Renal pelvis (tissue), 4 donors: ENCODE results near the gene FTO. TPM values are rescaled to one million over a fixed set of nuclear protein-coding genes. Genes with fewer than 3 reads are reported as not detected.

Experiments
- DNase-seq: peaks from one replicate; pipeline ENCODE4 v3.0.0-alpha.2; 2013
- polyA plus RNA-seq, 3 donors: library from polyadenylated mRNA; unstranded; fragments of 120-200 nt; gene quantifications; one replicate each; pipeline ENCODE4 v1.2.1, GENCODE V29; 2013; ENCODE audit not compliant: insufficient read length in 3 of 3

Gene FTO
- polyA plus RNA-seq, 3 donors, result 82.7 to 94.4 (median 84.9) TPM

DNA sequence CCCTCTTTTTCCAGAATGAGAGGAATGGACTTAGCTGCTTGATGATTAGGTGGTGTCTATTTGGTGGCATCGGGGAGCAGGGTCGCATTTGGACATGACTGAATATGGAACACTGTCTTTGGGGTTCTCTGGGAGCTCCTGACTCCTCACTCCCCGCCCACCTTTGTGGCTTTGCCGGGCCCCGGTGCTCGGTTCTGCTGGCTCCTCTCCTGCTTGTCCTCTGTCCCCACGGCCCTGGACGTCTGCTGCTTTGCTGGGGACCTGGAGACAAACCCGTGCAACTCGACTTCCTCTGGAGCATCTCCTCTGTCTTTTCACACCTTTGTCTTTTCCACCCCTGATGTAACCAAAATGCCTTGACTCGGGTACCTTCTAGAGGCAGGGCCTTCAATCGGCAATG, 446.9 kb downstream of the FTO start:
- no peak for DNase-seq

DNA sequence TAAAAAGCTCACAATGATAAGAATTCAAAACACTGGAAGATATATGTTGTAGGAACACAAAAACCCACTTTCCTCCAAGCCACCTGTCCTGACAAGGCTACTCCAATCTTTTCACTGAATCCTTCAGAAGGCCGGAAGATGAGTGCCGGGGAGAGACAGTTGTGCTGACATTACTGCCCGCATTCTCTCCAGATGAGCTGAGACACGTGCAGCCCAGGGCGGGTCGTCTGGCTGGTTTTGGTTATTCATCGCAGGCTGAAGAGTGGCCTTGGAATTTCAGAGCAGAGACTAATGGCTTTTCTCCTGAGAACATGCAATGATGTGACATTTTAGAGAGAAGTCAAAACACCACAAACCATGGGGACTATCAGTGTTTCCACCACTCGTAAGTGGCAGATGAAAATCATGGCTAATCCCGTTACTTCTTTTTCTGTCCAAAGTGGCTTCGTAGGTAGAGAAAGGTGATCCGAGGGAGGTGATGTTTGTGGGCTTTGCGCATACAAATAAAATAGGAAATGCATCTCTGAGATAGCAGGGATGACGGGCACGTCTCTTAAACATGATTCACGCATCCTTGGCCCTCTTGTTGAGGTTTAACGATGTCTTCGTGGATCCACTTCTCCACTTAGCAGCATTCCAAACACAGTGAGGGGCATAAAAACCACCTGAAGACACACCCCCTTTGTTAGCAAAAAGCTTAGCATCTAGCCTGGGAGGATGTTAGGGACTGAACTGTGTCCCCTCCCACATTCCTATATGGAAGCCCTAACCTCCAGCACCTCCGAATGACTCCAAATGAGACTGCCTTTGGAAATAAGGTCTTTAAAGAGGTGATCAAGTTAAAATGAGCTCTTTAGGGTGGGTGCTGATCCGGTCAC, 448.6 kb downstream of the FTO start:
- no peak for DNase-seq

DNA sequence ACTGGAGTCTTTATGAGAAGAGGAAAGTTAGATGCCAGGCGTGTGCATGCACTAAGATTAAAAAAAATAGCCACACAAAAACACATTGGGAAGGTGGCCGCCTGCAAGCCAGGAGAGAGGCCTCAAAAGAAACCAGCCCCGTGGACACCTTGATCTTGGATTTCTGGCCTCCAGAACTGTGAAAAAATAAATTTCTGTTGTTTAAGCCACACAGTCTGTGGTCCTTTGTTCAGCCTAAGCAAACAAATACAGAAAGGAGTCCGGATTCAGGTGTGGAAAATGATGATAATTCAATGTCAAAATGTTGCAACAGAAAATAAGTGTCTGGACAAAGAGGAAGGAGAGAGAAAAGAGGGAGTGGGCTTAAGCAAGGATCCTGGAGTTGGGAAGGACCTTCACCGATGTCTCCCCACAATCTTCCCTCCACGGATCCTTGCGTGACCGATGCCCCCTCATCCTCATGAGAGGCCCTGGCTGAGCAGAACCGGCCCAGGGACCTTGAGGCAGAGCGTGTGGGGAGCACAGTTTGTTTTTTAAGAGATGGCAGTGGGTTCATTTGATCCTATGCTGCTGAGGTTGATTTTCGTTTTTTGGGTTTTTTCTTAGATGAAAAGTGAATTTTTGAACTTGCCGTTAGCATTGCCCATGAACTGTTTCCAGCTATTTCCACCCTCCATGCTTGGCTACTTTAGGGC, 449.4 kb downstream of the FTO start:
- DNase-seq, result no peak

DNA sequence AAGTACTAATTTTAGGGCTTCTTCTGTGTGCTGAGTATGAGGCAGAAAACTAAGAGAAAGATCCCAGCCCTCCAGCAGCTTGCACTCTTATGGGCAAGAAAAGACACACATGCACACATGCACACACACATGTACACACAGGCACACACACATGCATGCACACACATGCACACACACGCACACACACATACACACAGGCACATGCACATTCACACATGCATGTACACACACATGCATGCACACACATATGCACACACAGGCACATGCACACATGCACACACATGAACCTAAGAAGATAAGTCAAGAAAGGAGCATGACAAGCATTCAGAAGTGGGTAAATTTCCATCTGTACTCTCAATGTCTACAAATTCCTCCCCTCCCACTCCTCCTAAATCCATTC, 452.4 kb downstream of the FTO start:
- no peak for DNase-seq

DNA sequence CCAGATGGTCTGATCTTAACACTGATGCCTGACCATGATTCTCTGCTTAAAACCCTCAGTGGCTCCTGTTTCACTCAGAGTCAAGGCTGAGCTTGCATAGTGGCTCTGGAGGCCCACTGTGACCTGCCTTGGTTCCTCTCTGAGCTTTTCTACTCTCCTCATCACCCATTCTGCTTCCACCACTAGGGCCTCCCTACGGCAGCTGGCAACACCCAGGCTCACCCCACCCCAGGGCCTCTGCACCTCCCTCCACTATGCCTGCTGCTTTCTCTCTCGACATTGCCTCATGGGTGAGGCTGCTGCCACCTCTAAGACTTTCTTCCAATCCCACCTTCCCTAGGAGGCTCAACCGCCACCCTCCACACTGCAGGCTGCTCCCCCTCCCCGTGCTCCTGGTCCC, 455.0 kb downstream of the FTO start:
- DNase-seq, result no peak

DNA sequence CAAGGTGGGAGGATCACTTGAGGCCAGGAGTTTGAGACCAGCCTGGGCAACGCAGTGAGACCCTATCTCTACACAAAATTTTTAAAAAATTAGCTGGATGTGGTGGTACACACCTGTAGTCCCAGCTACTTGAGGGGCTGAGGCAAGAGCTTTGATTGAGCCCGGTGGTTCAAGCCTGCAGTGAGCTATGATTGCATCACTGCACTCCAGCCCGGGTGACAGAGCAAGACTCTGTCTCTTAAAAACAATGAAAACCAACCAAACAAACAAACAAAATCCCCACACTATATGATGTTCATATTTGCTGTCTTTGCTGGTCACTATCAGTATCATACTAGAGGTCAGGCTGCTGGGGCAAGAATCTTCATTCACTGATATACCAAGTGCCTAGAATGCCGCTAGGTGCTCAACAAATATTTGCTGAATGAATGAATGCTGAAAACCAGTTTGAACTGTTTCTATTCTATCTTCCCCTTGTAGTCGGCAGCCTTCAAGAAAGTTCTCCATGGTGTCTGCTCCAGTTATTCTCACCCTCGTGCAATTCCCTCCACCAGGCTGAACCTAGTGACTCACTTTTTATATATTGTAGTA, 455.6 kb downstream of the FTO start:
- DNase-seq, result no peak

DNA sequence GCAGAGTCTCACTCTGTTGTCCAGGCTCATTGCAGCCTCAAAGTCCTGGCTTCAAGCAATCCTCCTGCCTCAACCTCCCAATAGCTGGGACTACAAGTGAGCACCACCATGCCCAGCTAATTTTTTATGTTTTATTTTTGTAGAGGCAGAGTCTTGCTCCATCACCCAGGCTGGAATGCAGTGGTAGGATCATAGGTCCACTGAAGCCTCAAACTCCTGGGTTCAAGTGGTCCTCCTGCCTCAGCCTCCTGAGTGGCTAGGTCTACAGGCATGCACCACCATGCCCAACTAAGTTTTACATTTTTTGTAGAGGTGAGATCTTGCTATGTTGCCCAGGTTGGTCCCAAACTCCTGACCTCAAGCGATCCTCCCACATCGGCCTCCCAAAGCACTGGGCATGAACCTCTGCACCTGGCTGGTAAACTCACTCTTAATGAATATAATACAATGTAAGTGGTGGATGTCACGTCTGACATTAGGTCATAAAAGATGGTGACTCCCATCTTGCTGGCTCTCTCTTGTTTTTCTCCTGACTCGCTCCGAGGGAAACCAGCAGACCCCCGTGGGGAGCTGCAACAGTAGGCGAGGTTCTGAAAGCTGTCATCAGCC, 456.4 kb downstream of the FTO start:
- no peak for DNase-seq

DNA sequence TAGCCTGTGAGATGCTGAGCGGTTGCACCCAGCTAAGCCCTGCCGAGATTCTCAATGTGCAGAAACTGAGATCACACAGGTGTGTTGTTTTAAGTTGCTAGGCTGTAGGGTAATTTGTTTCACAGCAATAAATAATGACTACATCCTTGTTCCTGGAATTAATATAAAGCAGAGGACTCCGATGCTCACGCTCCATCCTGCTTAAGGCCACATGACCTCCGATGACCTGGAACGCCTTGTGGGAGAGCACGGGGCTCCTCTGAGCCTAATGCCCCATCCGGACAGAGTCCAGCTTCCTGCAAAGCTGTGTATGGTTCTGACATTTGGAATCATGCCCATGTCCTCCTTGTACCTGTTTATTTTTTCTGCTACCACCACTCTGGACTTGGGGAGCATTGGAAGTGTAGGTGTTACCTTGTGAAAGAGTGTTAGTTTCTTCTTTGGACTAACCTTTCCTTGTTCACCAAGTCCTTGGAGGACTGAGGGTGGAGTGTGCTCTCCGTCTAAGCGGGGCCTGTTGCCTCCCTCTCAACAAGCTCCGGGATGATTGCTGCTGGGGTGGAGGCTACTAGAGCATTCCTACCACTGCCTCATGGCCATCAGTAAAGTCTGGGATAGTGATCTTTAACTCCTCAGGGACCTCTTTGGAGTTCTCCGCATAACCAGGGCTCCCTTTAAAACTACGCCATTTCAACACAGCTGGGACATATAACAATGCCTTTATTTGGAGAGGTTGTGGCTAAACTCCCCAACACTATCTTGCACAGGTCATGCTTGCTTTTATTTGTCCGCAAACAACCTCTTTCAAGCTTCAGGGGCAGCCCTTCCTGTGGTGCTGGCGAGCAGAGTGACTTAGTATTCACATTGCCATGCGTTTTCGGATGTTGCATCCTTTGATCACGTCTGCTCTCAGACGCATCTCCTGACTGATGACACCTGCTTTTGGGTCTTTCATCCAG, 457.3 kb downstream of the FTO start:
- no peak for DNase-seq

DNA sequence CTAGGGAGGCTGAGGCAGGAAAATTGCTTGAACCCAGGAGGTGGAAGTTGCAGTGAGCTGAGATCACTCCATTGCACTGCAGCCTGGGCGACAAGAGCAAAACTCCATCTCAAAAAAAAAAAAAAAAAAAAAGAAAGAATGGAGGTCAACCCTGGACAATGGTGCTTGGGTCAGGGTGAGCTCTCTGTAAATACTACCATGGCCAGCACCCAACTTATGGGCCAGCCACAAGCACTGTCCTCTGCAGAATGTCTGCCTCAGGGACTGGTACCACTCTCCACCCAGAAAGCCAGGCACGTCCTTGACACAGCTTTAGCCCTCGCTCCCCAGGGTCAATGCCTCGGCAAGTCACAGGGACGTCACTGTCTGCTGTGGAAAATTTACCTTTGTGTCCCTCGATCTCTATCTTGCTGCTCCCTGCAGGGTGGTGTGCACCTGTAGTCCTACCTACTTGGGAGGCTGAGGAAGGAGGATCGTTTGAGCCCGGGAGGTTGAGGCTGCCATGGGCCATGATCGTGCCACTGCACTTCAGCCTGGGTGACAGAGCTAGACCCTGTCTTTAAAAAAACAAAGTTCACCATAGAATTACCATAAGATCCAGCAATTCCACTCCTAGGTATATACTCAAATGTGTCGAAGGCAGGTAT, 459.4 kb downstream of the FTO start:
- DNase-seq, result no peak

DNA sequence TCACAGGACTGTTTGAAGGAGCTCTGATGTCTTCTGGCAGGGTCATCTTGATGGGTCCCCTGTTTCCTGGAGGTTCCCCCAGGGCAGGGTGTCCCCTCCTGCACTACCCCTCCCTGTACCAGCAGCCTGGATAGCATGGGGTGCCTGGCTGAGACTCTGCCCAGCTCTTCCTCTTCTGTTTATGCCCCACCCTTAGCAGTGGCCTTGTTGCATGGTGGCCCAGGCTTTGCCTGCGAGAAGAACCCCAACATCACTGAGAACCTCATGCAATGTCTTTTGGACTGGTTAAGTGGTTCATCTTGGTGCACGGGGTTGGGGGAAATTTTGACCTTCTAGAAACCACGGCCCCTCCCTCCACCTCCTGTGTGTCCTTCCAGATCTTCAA, 460.8 kb downstream of the FTO start:
- no peak for DNase-seq

DNA sequence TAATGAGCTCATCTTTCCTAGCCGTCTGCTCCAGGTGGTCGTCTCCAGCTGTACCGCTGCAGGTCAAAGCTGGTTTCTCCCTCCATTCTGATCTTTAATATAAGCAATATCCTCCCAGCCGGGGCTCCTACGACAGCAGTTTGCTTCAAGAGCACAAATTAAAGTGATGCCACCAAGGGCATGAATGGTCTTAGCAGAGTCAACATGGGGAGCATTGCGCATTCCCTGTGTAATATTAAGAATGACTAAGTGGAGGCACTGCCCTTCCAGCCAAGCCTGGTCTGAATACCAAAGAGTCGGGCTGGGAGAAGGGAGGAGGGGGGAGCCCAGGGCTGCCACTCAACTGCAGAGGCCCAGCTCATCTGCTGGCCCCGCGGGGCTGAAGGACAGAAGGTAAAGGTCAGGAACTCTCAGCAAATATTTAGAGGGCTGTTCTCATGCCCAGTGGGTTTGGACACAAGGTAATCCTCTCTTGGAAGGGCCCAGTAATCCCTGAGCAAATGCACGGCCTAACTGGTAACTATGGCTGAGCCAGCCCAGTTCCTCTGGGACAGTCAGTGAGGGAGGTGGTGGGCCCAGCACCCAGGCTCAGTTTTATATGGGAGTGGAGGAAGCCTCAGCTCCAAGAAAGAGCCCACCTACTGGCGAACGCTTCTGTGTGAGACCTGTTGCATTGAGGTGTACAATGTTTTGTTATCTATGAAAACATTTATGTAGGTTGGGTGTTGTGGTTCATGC, 461.4 kb downstream of the FTO start:
- no peak for DNase-seq

DNA sequence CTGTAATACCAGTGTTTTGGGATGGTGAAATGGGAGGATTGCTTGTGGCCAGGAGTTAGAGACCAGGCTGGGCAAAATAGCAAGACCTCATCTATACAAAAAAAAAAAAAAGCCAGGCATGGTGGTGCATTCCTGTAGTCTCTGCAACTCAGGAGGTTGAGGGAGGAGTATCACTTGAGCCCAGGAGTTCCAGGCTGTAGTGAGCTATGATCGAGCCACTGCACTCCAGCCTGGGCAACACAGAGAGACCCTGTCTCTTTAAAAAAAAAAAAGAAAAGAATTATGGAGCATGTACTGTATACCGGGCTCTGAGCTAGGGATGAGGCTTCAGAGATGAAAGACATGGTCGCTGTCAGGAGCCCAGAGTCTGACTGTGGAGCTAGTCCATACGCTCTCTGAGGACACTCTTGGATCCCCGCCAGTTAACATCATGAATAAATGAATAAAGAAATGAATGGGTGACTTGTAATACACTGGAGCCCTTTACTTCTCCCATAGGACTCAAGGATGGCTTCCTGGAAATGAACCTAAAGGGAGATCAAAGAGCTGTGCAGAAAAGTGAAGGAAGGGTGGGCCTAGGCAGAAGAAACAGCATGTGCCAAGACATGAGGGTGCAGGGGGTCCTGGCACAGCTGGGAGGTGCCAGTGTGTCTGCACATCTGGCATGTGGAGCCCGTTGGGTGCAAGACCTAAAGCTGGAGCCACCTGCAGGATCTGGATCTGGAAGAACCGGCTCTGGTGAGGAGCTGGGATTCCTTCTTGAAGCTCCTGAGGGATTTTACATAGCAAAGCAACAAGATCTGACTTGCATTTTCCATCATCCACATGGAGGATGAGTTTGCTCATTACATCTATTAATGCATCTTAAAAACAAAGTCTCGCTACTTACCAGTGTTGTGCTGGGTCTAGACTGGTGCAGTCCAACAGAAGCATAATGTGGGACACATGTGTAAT, 462.2 kb downstream of the FTO start:
- DNase-seq, result no peak

DNA sequence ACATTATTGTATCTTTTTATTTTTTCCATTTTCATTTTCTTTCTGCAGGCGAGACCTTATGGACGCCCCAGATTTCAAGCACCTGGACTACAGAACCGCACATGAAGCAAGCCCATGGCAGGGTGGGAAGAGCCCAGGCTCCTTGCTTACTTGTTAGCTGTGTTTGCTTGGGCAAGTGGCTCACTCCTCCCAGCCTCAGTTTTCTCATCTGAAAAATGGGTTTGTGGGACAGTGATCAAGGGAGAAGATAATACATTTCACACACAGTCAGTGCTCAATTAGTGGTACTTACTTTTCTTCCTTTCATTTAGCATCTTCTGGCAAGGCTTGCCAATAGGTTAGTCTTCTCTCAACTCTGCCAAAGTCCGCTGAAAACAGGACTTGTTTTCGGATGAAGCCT, 465.2 kb downstream of the FTO start:
- DNase-seq, result no peak

DNA sequence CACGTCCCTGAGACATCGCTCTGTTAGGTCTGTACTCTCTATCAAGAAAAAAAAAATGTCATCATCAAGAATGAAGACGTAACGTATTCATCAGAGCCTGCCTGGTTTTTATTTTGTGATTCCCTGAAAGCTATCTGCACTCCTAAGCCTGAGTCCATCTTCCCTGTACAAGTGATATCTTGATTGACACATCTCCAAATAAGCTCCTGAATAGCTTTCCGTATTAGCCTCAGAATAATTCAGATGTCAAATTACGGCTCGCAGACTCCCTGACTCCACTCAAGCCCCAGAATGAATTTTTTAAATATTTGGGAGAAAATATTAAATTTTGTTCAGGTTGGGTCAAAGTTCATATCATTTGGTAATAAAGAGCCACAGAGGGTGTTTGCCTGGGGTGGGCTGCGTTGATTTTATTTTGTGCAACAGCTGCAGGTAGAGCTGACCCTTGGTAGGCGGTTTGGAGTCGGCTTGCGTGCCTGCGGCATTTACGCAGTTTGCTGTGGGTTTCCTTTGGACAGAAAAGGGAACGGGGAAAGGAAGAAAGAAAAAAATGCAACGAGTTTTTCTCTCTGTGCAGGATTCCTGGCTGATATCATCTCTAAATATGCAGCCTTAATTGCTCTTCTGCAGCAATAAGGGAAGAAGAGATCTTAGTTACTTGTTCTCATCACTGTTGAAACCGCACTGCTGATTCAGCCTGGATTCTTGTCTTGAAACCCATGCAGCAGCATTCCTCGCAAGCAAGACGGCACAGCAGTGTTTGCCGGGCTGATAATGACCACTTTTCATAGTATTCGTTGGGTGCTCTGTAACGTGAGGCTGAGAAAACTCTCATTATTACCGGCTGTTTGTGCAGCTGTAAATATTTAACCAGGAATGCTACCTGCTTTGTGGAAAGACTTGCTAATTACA, 467.9 kb downstream of the FTO start:
- DNase-seq, result no peak

DNA sequence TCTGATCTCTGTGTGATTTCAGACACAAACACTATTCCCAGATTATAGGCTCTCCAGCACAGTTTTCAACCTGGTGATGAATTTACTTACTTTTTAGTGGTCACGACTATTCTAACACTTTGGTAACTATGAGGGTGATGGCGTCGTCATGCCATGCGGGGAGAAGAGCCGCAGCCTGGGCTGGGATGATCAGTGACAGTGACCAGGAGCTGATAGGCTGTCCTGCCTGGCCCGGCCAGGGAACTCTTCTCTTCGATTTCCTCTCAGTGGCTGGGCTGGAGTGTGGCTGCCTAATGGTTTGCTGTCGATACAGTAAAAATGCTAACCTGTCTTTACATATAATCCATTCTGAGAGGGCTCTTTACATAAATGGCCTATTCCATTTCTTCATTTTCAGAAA, 469.5 kb downstream of the FTO start:
- no peak for DNase-seq

DNA sequence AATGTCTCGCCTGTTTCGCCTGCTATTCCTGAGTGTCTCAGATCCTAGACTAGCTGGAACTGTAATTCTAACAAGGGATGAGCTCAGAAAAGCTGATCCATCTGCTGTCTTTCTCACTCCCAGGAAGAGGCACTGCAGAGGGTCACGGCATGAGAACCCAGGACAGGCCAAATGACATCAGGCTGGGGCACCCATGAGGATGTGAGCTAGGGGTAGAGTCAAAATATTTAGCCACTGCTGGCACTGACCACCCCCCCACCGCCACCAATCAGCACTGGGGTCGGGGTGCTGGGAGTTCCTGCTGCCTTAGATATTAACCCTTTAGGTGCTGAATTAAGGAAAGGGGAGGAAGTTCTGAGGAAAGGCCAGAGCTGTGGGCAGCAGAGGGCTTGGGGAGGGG, 470.2 kb downstream of the FTO start:
- DNase-seq, result no peak

DNA sequence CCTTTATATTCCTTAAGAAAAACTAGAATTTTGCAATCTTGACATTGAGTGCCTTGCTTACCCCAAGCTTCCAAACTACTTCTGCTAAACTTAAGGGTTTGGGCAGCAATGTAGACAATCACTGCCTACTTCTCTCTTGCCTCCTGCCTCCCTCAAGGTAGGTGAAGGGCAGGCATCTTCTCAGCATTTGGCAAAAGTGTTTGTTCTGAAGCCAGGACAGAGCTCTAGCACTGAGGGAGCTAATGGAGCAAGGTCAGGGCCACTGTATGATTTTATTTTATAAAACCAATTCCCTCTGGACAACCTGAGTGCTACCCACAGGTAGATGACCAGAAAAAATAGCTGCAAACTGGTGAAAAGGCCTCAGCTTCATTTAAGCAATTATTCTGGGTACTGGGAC, 470.8 kb downstream of the FTO start:
- no peak for DNase-seq

DNA sequence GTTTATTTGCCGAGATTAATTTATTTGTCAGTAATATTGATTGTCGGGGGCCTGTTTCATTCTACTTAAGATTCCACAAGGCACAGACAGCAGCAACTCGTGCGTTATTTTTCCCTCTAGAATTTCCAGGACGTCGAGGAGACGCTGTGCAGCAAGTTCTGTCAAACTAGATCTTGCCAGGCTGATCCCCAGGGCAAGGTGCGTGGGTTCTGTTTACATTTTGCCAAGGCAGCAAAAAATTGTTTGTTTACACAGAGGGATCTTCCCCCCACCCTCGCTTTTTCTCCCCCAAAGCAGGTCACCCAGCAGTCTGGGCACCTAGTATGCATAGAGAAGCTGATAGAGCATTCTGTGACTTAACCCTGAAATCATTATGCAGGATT, 471.2 kb downstream of the FTO start:
- no peak for DNase-seq
